ENCODE results near the gene CX3CL1.

GRCh38 chr16:57424583-57424982, 52.3 kb downstream of the CX3CL1 start:
- TF ChIP-seq CTCF (IDR thresholded peaks at IDR 0.05) (no peak), EZH2 (IDR thresholded peaks at IDR 0.05; ENCODE audit: borderline replicate concordance, insufficient read depth, low read depth, low read length, poor library complexity, severe bottlenecking) (no peak)

Data from B cell (primary cell).